GM06990 (cell line): ENCODE data around the gene TUBGCP6.

Source experiments
- DNase-seq: peaks from one replicate; pipeline ENCODE4 v3.0.0-alpha.2; 2011; ENCODE audit not compliant: insufficient read length; ENCODE audit errors: extremely low read depth
- H3K27me3 ChIP-seq: replicated peaks from 2 replicates; pipeline ENCODE4 v1.6.0; 2011; ENCODE audit warnings: low read length; ENCODE audit not compliant: control insufficient read depth, insufficient read depth
- H3K36me3 ChIP-seq: 2 replicates; pipeline ENCODE4 v1.5.1; 2011; ENCODE audit warnings: low read length; ENCODE audit not compliant: control insufficient read depth, insufficient read depth
- H3K4me3 ChIP-seq: replicated peaks from 2 replicates; pipeline ENCODE4 v1.5.1; 2011; ENCODE audit warnings: low read depth, mild to moderate bottlenecking, control low read depth, low read length
- CTCF ChIP-seq: IDR thresholded peaks from 2 replicates; pipeline ENCODE4 v1.5.1; 2011; ENCODE audit warnings: low read length, control low read depth, mild to moderate bottlenecking, inconsistent platforms; ENCODE audit not compliant: insufficient read depth, poor library complexity, severe bottlenecking

Gene TUBGCP6

GRCh38 chr22:50259302-50259701 lies 14.5 kb upstream of the TUBGCP6 start:
- H3K36me3 ChIP-seq = no peaks in the 10 kb centered on the region; the same call in none of the 2 replicates
- H3K4me3 ChIP-seq = no peak overlapping the region
- DNase-seq = no peak

GRCh38 chr22:50258361-50259292 lies 13.8 kb upstream of the TUBGCP6 start:
- Histone ChIP-seq H3K36me3 (no peaks in the 10 kb centered on the region; the same call in none of the 2 replicates), H3K27me3 (no peaks in the 10 kb centered on the region), H3K4me3 (no peak overlapping the region)
- no peak for TF ChIP-seq CTCF
- DNase-seq = no peak

More at GRCh38 chr22:50259302-50259701, 14.5 kb upstream of the TUBGCP6 start:
- no peak for TF ChIP-seq CTCF
- no peaks in the 10 kb centered on the region for H3K27me3 ChIP-seq

GRCh38 chr22:50257451-50258360 lies 12.9 kb upstream of the TUBGCP6 start:
- no peaks in the 10 kb centered on the region for H3K27me3 ChIP-seq
- TF ChIP-seq CTCF = no peak
- peaks cover 2% of the 10 kb centered on the region for H3K36me3 ChIP-seq
- DNase-seq = no peak
- no peak overlapping the region for H3K4me3 ChIP-seq

DNA sequence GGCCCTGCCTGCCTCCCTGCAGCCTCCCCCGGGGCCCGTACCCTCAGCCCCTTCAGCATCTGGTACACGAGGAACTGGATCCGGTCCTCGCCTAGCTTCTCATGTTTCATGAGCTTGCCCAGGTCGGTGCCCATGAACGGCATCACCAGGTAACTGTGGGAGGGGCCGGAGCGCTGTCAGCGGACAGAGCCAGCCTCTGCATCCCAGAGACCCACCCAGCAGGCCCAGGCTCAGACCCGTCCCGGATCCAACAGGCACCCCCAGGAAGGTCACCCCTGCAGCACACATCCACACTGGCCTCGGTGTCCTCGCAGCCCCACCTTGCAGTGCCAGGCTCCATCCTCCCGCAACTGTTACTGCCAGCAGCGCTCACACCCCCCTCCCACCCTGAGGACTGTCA lies 12.2 kb upstream of the TUBGCP6 start:
- no peak for DNase-seq
- TF ChIP-seq CTCF = no peak
- H3K27me3 ChIP-seq = no peaks in the 10 kb centered on the region
- H3K4me3 ChIP-seq = no peak overlapping the region
- peaks cover 2% of the 10 kb centered on the region; the same call in 1 of the 2 replicates for H3K36me3 ChIP-seq

GRCh38 chr22:50256258-50256862 lies 11.5 kb upstream of the TUBGCP6 start:
- DNase-seq = no peak
- Histone ChIP-seq H3K27me3 (no peaks in the 10 kb centered on the region), H3K36me3 (peaks cover 2% of the 10 kb centered on the region; the same call in 1 of the 2 replicates), H3K4me3 (no peak overlapping the region)
- TF ChIP-seq CTCF = no peak
